GM19463 (cell line): ENCODE results near the gene PRKAR2B.
"Not testable (repeated sequence)": the region's sequence is repeated elsewhere in the genome, so short reads cannot be mapped to it uniquely, and the experiment has no call there.

Experiments used
- ATAC-seq: cut with Tn5 transposase; IDR thresholded peaks from one replicate; pipeline ENCODE4 v1.9.1; 2021; ENCODE audit warnings: mild to moderate bottlenecking, moderate library complexity; ENCODE audit not compliant: unreplicated experiment

PRKAR2B gene

GRCh38 chr7:107115114-107115513, 70.6 kb downstream of the PRKAR2B start:
- no peak for ATAC-seq

- ATAC-seq = no peak
These were observed 71.4 kb downstream of the PRKAR2B start for GRCh38 chr7:107115762-107116540.

DNA sequence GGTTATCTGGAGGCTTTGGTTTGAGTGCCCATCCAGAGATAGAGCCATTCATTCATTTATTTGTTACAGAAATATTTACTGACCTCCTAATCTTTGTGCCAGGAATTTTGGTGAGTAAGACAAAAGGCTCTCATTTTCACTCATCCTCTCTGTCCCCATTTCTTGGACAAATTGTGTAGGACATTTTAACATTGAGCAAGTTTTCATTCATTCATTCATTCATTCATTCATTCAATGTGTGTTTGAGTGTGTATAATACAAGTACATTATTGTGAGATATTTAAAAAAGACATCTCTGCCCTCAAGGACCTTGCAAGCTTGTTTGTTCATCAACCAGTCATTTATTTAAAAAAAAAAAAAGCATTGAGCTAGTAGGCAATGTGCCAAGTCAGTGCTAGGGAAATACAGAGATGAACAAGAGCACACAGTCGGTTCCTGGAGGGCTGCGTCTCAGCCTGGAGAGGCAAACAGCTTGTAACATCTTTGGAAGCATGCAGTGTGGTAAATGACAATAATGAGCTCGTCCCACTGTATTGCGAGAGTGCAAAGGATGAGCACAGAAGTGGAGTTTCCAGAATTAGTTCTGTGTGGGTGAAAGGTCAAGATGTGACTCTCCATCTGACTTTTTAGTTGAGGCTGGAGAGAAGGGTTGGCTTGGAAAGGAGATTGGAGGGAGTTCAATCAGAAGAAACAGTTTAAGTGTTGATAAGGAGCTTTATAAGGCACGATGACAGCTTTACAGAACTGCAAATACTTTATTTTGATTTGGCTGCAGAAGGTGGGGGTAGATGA, 73.8 kb downstream of the PRKAR2B start:
- ATAC-seq = no peak

DNA sequence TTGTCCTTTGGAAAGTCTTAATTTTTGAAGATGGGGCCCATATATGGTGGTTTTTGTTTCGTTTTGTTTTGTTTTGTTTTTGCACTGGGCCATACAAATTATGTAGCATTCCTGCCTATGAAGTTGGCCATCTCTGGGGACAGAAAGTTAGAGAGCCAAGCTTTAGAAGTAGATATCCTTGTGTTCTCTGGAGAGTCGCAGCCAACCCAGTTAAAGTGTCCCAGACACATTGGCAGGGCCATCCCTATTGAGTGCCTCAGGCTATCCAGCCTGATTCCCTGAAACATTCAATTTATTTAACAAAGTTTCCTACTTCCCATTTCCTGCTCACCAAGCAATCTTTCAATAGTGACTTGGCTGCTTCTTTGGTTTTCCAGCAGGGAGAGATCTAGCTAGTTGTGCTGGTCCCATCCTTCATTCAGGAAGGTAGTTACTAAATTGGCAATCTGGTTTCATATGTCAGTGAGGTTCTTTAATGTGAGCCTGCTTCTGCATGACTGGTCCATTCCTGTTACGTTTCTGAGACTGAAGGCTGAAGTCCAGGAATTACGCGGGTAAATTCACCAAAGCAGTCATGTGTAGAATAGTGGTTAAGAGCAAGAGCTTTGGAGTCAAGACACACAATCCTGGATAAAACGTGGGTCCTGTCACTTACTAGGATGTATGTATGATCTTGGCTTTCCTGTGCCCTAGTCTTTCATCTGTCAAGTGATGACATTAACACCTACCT, 75.0 kb downstream of the PRKAR2B start:
- ATAC-seq = no peak

DNA sequence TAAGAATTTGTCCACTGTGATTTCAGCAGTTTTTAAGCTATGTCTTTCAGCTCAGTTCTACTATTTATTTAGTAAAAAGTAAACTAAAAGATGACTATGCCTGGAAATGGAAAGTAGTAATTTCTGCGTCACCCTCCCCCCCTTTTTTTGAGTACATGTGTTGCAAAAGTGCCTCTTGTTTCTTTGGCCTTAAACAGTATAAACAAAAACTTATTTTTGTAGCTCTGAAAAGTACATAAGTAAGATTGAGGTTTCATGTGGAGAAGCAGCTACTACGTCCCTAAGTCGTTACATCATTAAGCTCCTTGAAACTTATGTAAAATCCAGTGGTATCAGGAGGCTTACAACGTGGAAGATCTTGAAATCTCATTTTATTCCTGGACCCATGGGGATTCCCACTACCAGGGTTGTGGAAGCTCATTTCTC, 78.0 kb downstream of the PRKAR2B start:
- ATAC-seq = no peak

DNA sequence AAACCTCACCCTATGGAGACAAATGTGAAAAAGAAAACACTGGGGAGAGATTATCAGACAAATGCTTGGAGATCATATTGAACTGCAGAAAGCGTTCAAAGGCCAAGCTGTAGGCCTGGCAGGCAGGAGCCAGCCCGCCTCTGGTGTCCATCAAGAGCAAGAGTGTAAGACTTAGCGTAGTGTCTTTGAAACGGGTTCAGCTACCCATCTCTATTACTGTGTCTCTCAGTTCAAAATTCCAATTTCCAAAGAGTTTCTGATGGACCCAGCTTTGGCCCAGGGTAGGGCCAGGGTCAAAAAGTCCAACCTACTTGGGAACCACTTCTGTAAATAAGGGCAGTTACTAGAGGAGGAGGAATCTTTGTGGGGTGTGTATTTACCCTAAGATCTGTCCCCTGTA, 78.9 kb downstream of the PRKAR2B start:
- no peak for ATAC-seq

DNA sequence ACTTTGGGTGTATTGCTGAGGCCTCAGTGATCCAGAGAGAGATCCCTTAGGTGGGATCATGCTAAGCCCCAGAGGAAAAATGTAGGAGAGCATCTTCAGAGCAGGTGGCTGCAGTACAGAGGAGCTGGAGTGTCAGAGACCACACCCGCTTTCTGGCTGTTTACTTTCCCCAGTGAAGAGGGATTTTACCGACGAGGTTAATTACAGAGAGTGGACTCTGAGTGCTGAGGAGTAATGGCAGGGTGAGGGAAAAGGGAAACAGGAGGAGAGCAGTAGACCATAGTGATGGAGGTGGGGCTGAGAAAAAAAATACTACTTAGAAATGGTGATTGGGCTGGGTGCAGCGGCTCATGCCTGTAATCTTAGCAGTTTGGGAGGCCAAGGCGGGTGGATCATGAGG, 81.0 kb downstream of the PRKAR2B start:
- ATAC-seq = no peak

DNA sequence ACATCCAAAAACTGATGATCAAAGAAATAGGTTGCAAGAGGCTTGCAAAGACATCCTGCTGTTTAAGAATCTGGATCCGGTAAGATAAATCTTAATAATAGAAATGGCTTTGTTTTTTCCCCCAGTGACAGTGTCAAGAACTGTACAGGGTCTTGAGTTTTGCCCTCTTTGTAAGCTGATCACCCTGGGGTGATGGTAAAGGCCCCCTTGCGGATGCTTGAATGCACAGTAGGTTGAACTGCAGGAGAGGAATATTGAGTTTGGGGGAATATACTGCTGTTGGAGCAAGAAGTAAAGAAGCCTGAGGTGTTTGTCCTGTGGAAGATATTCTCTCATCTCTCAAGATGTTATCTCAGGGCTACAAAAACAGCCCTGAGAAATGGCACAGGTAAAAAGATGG, 83.7 kb downstream of the PRKAR2B start:
- no peak for ATAC-seq

DNA sequence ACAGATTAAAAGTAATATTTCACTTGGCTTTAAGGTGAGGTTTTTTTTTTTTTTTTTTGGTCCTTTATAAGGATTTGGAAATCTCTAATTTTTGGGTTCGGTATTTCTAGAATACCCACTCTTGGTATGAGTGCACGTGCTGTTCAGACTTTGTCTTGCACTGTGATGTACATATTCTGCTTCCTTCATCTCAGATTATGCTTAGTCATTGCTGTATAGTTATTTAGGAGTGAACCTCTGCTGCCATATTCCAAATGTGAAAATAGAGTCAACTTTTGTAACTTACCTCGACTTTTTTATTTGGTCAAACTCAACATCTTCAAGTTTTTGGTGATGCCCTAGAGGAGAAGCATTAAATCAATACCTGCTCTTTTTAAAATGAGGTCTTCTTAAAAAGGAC, 84.2 kb downstream of the PRKAR2B start:
- no peak for ATAC-seq

DNA sequence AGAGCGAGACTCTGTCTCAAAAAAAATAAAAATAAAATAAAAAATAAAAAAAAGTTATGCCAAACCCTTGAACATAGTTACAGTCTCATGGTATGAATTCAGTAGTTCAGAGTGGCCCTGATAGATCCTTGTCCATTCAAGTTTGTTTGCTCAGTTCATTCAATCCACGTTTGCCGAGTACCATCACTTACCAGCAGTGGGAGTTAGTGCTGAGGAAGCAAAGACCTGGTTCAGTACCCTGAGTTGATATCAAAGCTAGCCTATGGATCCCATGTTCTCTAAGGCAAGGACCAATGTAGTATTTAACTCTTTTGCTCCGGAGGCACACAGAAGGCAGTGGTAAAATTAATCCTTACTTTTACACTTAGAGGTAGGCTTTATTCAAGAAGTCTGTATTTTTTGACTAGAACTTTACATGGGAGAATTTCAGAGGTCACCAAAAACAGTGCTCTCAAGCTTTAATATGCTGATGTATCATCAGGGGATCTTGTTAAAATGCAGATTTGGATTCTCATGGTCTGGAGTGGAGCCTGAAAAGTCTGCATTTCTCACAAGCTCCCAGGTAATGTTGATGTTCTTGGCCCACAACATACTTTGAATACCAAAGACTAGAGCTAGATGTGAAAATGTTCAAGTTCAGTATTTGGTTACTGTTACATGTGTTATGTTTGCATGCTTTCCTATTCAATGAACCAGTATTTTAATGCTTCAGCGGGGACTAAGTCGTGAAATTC, 86.1 kb downstream of the PRKAR2B start:
- no peak for ATAC-seq

- ATAC-seq = no peak
These were observed 88.9 kb downstream of the PRKAR2B start for GRCh38 chr7:107133396-107133795.

- ATAC-seq = no peak
These were observed 94.4 kb downstream of the PRKAR2B start for GRCh38 chr7:107138696-107139420.

- not testable (repeated sequence) for ATAC-seq
These were observed 99.4 kb downstream of the PRKAR2B start for GRCh38 chr7:107143875-107144274.

- ATAC-seq = no peak
These were observed 100.7 kb downstream of the PRKAR2B start for GRCh38 chr7:107145067-107145838.

DNA sequence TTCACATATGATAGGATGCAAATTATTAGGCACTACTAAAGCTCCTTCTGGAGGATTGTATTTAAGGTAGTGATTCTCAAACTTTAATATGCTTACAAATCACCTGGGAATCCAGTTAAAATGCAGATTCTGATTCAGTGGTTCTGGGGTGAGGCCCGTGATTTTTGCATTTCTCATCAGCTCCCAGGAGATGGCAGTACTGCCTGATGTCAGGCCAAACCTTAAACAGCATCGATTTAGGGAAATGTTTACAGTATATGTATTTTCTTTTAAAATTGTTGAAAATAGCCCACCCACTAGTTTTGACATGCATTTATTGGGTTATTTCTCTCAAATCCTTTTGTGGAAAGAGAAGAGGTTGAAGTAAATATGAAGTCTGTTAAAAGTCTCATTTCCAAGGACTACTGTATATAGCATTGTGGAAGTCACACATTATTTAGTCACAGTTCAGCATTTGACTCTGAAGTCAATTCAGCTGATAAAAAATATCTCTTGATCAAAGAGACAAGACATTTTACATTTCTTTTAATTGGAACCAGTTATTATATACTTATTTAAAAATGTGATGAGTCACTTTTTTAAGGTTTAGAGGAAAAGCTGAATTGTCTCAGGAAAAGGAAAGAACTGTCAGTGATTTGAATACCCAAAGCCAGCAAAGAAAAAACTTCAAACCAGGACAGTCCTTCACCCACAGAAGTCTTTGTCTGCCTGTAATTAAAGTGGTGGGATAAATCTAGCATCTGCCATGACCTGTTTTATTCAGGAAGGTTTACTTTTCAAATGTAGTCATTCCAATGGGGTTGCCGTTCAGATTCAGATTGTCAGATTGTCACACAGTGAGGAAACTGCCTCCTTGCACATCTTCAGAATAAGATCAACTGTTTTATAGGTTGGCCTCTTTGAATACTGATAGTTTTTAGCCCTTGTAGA, 103.2 kb downstream of the PRKAR2B start:
- no peak for ATAC-seq

- no peak for ATAC-seq
These were observed 104.2 kb downstream of the PRKAR2B start for GRCh38 chr7:107148721-107149120.

DNA sequence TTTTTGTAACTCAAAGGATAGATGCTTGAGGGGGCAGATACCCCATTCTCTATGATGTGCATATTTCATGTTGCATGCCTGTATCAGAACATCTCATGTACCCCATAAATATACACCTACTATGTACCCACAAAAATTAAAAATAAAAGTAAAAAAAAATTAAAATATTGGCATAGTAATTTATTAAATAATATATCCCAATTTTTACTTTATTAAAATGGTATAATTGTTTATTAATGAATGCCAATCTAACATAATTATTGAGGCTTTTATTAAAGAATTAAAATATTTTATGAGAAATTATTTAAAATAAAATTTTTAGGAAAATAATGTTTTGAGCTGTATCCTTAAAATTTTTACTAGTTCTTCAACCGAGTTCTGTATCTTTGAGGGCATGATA, 105.4 kb downstream of the PRKAR2B start:
- ATAC-seq = no peak

GRCh38 chr7:107150375-107151073, 106.0 kb downstream of the PRKAR2B start:
- ATAC-seq = no peak
